ENCODE results near the gene CNRIP1.

The CNRIP1 gene

GRCh38 chr2:68280348-68280747 lies 39.4 kb downstream of the CNRIP1 start:
- no peak for DNase-seq (ENCODE audit: low spot score)
- no peak for TF ChIP-seq CTCF (IDR thresholded peaks at IDR 0.05; ENCODE audit: extremely low read depth, insufficient read depth, missing control alignments)
- in situ Hi-C loops (cut with MboI; ENCODE audit: low pct_unique_long_range_greater_than_20kb, low sequenced_read_pairs, unreplicated experiment), result loop anchor here (10.0 kb wide), 1 partner anchor 156 kb away; no protein-coding TSS in a partner anchor

GRCh38 chr2:68279691-68280090 lies 40.1 kb downstream of the CNRIP1 start:
- no peak for DNase-seq (ENCODE audit: low spot score)
- in situ Hi-C loops (cut with MboI; ENCODE audit: low pct_unique_long_range_greater_than_20kb, low sequenced_read_pairs, unreplicated experiment), result loop anchor here (10.0 kb wide), 1 partner anchor 155 kb away; no protein-coding TSS in a partner anchor
- no peak for TF ChIP-seq CTCF (IDR thresholded peaks at IDR 0.05; ENCODE audit: extremely low read depth, insufficient read depth, missing control alignments)

- in situ Hi-C loops (cut with MboI; ENCODE audit: low pct_unique_long_range_greater_than_20kb, low sequenced_read_pairs, unreplicated experiment), result no loop called here
- no peak for TF ChIP-seq CTCF (IDR thresholded peaks at IDR 0.05; ENCODE audit: extremely low read depth, insufficient read depth, missing control alignments)
- DNase-seq (ENCODE audit: low spot score), result no peak
Observed at GRCh38 chr2:68278169-68278568, 41.6 kb downstream of the CNRIP1 start.

GRCh38 chr2:68274022-68274421 lies 45.7 kb downstream of the CNRIP1 start:
- TF ChIP-seq CTCF (IDR thresholded peaks at IDR 0.05; ENCODE audit: extremely low read depth, insufficient read depth, missing control alignments), result no peak
- in situ Hi-C loops (cut with MboI; ENCODE audit: low pct_unique_long_range_greater_than_20kb, low sequenced_read_pairs, unreplicated experiment), result no loop called here
- DNase-seq (ENCODE audit: low spot score), result no peak

- in situ Hi-C loops (cut with MboI; ENCODE audit: low pct_unique_long_range_greater_than_20kb, low sequenced_read_pairs, unreplicated experiment), result no loop called here
- DNase-seq (ENCODE audit: low spot score), result no peak
Observed at GRCh38 chr2:68272246-68272994, 47.3 kb downstream of the CNRIP1 start.

GRCh38 chr2:68266655-68267054 lies 53.1 kb downstream of the CNRIP1 start:
- DNase-seq (ENCODE audit: low spot score), result no peak
- no peak for TF ChIP-seq CTCF (IDR thresholded peaks at IDR 0.05; ENCODE audit: extremely low read depth, insufficient read depth, missing control alignments)
- in situ Hi-C loops (cut with MboI; ENCODE audit: low pct_unique_long_range_greater_than_20kb, low sequenced_read_pairs, unreplicated experiment), result no loop called here

More at GRCh38 chr2:68272246-68272994, 47.3 kb downstream of the CNRIP1 start:
- TF ChIP-seq CTCF (IDR thresholded peaks at IDR 0.05; ENCODE audit: extremely low read depth, insufficient read depth, missing control alignments), result no peak
